ENCODE results near the gene KRT2.

- TF ChIP-seq POLR2A (IDR thresholded peaks at IDR 0.05; ENCODE audit: low read length) (no peak), MAX (IDR thresholded peaks at IDR 0.05) (no peak), PBX3 (IDR thresholded peaks at IDR 0.05) (no peak), CTCF (IDR thresholded peaks at IDR 0.05) (no peak), CEBPB (IDR thresholded peaks at IDR 0.05) (no peak), MAFK (IDR thresholded peaks at IDR 0.05; ENCODE audit: partially characterized antibody) (no peak), HMGXB4 (CRISPR knock-in tag; IDR thresholded peaks at IDR 0.05; ENCODE audit: borderline replicate concordance) (no peak), KDM1A (IDR thresholded peaks at IDR 0.05; ENCODE audit: low read depth) (no peak), RAD21 (conservative IDR thresholded peaks at IDR 0.05 in 1 of 2, IDR thresholded peaks at IDR 0.05 in 1 of 2) (no peak), NR3C1 (IDR thresholded peaks at IDR 0.05) (no peak), NFE2L2 (conservative IDR thresholded peaks at IDR 0.05; ENCODE audit: low read length) (no peak)
These were observed 48.7 kb downstream of the KRT2 start for GRCh38 chr12:52603314-52603713.
